Mesothelial cell of epicardium (in vitro differentiated cells): ENCODE data around the gene KMT2D. TPM values are rescaled to one million over a fixed set of nuclear protein-coding genes. Genes with fewer than 3 reads are reported as not detected.

Source experiments
- DNase-seq, 2 experiments: peaks; one replicate each; pipeline ENCODE4 v3.0.0; 2021; ENCODE audit warnings: low spot score in 2 of 2; ENCODE audit not compliant: unreplicated experiment in 2 of 2
- H3K27ac Mint-ChIP-seq: 2 replicates; pipeline ENCODE4 v1.8.0; 2021; ENCODE audit warnings: mixed read lengths
- H3K27me3 Mint-ChIP-seq: 2 replicates; pipeline ENCODE4 v1.8.0; 2021; ENCODE audit warnings: low read depth, mixed read lengths
- H3K36me3 Mint-ChIP-seq: 2 replicates; pipeline ENCODE4 v1.8.0; 2021; ENCODE audit warnings: mixed read lengths
- H3K4me1 Mint-ChIP-seq: 2 replicates; pipeline ENCODE4 v1.8.0; 2021; ENCODE audit warnings: mixed read lengths
- H3K4me3 Mint-ChIP-seq: 2 replicates; pipeline ENCODE4 v1.8.0; 2021; ENCODE audit warnings: mild to moderate bottlenecking, moderate library complexity, mixed read lengths
- H3K9me3 Mint-ChIP-seq: 2 replicates; pipeline ENCODE4 v1.8.0; 2021; ENCODE audit warnings: mixed read lengths
- total RNA-seq: library from RNA; stranded (reverse); gene quantifications from 3 replicates; pipeline ENCODE4 v1.2.1, GENCODE V29; 2021
- TF ChIP-seq, protein P1 (sequence below): fragments of 200-600 bp; sonication (generic); IDR thresholded peaks from one replicate; pipeline ENCODE4 v1.5.0; 2021; ENCODE audit warnings: antibody characterized with exemption; ENCODE audit not compliant: unreplicated experiment

Gene KMT2D
- total RNA-seq, 1 donor from 2014 or later, result 136 TPM

DNA sequence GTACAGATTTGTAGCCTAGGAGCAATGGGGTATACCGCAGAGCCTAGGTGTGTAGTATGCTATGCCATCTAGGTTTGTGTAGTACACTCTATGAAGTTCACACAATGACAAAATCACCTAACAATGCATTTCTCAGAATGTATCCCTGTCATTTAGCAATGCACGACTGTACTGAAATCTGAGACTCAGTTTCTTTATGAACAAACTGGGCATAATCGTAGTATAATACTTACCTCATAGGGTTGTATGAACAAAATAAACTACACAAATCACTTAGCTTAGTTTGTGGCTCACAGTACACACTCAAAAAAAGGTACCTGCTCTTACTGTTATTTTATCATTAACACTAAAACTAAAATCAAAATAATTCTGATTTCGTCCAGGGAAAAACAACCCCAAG is 35.1 kb downstream of the KMT2D start:
- TF ChIP-seq, protein P1, sequence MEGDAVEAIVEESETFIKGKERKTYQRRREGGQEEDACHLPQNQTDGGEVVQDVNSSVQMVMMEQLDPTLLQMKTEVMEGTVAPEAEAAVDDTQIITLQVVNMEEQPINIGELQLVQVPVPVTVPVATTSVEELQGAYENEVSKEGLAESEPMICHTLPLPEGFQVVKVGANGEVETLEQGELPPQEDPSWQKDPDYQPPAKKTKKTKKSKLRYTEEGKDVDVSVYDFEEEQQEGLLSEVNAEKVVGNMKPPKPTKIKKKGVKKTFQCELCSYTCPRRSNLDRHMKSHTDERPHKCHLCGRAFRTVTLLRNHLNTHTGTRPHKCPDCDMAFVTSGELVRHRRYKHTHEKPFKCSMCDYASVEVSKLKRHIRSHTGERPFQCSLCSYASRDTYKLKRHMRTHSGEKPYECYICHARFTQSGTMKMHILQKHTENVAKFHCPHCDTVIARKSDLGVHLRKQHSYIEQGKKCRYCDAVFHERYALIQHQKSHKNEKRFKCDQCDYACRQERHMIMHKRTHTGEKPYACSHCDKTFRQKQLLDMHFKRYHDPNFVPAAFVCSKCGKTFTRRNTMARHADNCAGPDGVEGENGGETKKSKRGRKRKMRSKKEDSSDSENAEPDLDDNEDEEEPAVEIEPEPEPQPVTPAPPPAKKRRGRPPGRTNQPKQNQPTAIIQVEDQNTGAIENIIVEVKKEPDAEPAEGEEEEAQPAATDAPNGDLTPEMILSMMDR, result no peak
- Mint-ChIP-seq H3K4me3 (no peak overlapping the region), H3K27ac (no peak overlapping the region), H3K9me3 (no peaks in the 10 kb centered on the region), H3K36me3 (peaks cover 32% of the 10 kb centered on the region), H3K4me1 (no peaks in the 10 kb centered on the region), H3K27me3 (no peaks in the 10 kb centered on the region)
- DNase-seq, result no peak

DNA sequence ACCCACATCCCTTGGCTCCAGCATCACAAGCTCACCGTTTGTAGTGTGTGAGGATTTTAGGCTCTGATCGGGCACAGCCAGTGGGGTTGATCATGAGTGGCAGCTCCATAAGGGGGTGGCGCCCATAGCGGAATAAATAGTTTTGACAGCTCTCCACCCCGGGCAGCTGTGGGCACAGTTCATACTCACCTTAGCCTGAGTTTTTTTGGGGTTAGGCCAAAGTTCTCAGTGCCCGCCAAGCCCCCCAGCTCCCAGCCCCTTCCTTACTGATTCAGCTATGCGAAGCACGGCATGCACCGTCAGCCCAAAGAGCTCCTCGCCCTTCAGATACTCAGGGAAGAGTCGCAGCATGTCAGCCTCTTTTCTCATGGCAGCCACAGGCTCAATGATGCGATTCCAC is 36.1 kb downstream of the KMT2D start:
- no peaks in the 10 kb centered on the region for H3K9me3 Mint-ChIP-seq
- H3K4me3 Mint-ChIP-seq, result no peak overlapping the region
- DNase-seq, result no peak
- peaks cover 4% of the 10 kb centered on the region for H3K4me1 Mint-ChIP-seq
- H3K36me3 Mint-ChIP-seq, result peaks cover 29% of the 10 kb centered on the region
- TF ChIP-seq, protein P1, result no peak
- no peak overlapping the region for H3K27ac Mint-ChIP-seq
- H3K27me3 Mint-ChIP-seq, result no peaks in the 10 kb centered on the region

DNA sequence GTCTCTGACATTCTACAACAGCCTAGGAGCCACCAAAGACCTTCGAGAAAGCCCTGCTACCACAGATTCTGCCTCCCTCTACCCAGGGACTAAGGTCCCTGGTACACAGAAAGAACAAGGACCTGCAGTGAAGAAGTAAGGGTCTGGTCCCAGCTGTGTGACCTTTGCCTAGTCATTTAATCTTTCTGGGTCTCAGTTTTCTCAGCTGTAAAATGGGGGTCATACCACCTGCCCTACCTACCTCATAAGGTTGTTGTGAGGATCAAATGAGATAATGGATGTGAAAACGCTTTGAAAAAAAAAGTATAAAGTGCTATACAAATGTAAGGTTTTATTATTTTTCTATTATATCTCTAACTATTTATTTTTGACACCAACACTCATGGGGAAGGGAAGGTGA is 36.8 kb downstream of the KMT2D start:
- Mint-ChIP-seq H3K36me3 (peaks cover 29% of the 10 kb centered on the region), H3K4me1 (peaks cover 10% of the 10 kb centered on the region), H3K27ac (no peak overlapping the region), H3K4me3 (no peak overlapping the region), H3K9me3 (no peaks in the 10 kb centered on the region), H3K27me3 (no peaks in the 10 kb centered on the region)
- DNase-seq, result no peak
- TF ChIP-seq, protein P1, result no peak

DNA sequence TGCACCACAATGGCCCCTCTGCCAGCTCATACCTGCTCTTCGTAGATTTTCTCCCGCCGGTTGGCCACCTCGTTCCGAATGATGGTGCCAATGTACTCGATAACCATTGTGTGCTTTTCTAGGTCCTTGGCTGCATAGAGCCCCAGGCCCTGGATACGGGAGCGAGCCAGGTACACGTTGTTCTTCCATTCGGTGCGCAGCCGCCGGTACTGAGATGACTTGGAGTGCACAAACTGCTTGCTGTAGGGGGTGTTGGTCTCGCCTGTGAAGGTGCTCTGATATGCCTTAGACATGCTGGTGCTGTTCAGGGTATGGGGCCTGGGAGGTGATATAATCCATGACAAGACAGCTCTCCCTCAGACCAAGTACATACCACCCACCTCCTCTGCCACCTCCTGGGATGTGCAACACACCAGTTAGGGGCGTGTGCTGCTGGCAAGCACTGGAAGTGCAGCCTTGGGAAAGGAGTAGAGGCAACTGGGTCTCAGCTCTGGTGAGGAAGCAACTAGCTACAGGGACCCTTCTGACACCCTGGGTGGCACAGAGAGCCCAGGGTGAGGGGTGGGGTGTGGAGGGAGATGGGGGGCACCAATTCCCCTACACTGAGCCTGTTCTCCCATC is 37.9 kb downstream of the KMT2D start:
- Mint-ChIP-seq H3K9me3 (no peaks in the 10 kb centered on the region), H3K4me1 (peaks cover 15% of the 10 kb centered on the region), H3K36me3 (peaks cover 23% of the 10 kb centered on the region), H3K27me3 (no peaks in the 10 kb centered on the region), H3K27ac (no peak overlapping the region), H3K4me3 (no peak overlapping the region)
- DNase-seq, result no peak
- TF ChIP-seq, protein P1, result no peak

DNA sequence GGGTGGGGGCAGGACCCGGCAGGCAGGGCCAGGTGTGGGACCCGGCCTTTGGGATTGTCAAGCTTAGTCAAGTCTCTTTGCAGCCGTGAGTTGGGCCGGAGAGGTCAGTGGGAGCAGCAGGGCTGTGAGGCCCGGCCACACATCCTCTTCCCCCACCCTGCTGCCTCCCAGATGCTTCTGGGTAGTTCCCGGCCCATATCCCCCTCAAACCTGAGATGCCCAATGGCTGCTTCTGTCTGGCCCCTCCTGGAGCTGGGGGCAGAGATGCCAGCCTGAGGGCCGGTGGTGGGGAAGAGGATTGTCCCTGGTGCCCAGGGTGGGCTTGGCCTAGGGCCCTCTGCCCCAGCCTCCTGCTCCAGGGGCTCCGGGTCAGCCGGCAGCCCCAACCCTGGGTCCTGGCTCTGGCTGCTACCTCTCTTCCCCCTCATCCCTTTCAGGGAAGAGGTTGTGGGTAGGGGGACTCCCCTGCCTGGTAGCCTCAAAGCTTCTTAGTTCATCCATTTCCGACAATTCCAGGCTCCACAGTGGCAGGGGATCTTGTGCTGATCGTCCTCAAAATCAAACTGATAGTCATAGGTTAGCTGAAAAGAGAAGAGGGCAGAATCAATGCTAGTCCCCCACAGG is 39.2 kb downstream of the KMT2D start:
- no peaks in the 10 kb centered on the region for H3K27me3 Mint-ChIP-seq
- peaks cover 22% of the 10 kb centered on the region for H3K36me3 Mint-ChIP-seq
- TF ChIP-seq, protein P1, result no peak

More for the DNA sequence above, 39.2 kb downstream of the KMT2D start:
- no peak overlapping the region for H3K27ac Mint-ChIP-seq
- no peak overlapping the region for H3K4me3 Mint-ChIP-seq
- no peak for DNase-seq
- peaks cover 22% of the 10 kb centered on the region for H3K4me1 Mint-ChIP-seq
- no peaks in the 10 kb centered on the region for H3K9me3 Mint-ChIP-seq
